ENCODE data around the gene ZEB2. TPM values are rescaled to one million over a fixed set of nuclear protein-coding genes. Genes with fewer than 3 reads are reported as not detected.

Gene ZEB2
- total RNA-seq, 4 donors from 2014 or later, result 187 to 346 (median 266) TPM

DNA sequence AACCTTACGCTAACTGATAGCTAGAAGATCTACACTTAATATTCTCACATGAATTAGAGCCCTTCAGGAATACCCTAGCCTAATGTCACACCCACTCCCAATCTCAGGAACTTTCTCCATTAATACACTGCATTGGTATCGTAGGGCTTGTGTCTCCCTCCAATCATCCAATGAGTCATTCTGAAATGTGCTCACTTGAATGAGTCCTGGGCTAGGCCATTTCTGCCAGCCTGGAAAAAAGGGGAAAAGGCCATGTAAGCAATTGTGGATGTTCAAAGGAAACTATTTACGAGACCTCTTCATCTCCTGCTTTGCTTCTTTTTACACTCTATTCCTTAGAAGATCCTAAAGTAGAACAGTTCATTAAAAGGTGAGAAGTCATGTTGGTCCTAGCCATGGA, 18.8 kb downstream of the ZEB2 start:
- TF ChIP-seq, protein P1, sequence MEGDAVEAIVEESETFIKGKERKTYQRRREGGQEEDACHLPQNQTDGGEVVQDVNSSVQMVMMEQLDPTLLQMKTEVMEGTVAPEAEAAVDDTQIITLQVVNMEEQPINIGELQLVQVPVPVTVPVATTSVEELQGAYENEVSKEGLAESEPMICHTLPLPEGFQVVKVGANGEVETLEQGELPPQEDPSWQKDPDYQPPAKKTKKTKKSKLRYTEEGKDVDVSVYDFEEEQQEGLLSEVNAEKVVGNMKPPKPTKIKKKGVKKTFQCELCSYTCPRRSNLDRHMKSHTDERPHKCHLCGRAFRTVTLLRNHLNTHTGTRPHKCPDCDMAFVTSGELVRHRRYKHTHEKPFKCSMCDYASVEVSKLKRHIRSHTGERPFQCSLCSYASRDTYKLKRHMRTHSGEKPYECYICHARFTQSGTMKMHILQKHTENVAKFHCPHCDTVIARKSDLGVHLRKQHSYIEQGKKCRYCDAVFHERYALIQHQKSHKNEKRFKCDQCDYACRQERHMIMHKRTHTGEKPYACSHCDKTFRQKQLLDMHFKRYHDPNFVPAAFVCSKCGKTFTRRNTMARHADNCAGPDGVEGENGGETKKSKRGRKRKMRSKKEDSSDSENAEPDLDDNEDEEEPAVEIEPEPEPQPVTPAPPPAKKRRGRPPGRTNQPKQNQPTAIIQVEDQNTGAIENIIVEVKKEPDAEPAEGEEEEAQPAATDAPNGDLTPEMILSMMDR (IDR thresholded peaks at IDR 0.05; ENCODE audit: low read depth), result no peak

DNA sequence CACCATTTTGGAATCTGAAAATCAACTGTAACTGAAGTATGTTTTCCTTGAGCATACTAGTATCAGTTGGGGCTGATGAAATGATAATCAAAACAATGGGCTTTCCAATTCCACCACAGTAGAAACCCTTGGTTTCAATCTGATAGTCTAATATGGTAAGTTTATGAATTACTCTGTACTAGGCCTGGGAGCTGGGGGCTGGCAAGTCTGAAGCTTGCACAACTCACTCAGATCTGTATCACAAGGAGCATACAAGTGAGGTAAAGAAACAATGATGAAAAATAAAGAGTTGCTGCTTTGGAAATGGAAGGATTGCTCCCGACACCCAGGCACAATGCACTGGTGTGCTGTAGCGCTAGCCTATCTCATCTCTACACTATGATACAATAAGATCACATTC, 19.4 kb downstream of the ZEB2 start:
- TF ChIP-seq, protein P1 (IDR thresholded peaks at IDR 0.05; ENCODE audit: low read depth), result no peak

DNA sequence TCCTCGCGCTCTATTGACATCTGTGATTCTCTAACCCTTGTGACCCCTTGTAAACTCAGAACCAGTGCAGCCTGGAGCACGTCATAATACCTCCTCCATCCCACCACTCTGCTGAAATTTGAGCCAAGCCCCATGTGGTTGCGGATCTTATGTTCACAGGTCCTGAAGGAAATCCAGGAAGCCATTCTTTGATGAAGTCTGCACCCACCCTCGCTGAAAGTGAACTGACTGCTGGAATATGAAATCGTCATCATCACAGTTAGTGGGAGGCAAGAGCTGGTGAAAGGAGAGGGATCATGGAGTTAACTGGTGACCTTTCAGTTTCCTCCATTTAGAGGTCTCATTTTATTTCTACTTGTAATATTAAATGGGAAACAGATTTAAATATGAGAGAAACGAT, 21.6 kb downstream of the ZEB2 start:
- TF ChIP-seq, protein P1 (IDR thresholded peaks at IDR 0.05; ENCODE audit: low read depth), result no peak

DNA sequence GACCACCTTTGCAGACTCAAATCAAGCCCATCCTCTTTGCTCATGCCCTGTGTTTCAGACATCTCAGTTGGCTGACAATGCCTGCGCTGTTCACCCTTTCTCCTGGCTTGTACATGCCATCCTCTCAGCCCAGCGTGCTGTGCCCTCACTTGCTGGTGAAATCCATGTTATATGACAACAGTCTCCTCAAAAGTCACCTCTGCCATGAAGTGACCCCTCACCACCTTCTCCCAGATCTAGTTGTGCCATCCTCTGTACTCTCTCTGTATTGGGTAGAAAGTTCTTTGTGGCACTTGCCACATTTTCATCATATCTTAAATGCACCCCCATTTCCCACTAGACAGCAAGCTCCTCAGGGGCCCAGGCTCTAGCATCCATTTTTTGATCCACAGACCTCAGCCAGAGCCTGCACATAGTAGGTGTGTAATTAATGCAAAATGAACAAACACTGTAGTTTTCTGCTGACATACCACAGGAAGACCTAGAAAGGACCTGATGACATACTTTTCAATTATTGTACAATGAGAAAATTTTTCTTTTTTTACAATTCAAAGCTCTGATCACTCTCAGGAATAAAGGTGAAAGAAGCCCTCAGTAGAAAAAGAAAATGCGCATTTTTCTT, 22.8 kb downstream of the ZEB2 start:
- TF ChIP-seq, protein P1 (IDR thresholded peaks at IDR 0.05; ENCODE audit: low read depth), result no peak

DNA sequence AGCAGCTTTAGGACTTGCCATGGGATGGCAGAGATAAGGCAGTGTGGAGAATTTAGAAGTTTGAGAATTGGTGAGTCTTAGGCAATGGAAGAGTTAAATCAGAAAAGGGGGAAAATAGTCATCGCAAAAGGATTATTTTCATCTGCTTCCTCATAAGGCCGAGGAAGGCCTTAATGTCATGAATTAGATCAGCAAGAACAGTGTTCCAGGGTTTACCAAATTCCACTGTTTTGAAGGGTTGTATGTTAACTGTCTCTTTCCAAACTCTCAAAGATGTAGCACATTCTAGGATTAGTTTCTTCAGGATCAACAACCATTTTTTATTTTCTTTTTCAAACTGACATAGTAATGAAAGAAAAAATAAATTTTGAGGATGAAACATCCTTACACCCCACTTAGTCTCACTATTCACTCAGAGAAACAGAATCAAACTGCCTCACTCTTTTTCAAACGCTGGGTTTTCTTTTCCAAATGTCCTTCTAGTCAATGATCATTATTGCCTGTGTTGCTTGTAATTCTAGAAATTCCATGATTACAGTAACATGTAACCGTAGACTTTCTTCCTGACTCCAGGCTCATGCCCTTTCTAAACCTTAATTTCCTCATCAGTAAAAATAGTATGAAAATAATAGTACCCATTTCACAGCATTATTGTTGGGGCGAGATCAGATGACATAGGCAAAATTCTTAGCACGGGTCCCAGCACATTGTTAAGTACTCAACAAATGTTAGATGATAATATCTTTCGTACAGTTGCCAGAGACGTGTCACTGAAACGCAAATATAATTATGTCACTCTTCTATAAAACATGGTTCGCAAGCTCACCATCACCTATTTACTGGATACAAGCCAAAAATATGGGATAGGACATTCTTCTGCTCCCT, 23.6 kb downstream of the ZEB2 start:
- TF ChIP-seq, protein P1 (IDR thresholded peaks at IDR 0.05; ENCODE audit: low read depth), result no peak

DNA sequence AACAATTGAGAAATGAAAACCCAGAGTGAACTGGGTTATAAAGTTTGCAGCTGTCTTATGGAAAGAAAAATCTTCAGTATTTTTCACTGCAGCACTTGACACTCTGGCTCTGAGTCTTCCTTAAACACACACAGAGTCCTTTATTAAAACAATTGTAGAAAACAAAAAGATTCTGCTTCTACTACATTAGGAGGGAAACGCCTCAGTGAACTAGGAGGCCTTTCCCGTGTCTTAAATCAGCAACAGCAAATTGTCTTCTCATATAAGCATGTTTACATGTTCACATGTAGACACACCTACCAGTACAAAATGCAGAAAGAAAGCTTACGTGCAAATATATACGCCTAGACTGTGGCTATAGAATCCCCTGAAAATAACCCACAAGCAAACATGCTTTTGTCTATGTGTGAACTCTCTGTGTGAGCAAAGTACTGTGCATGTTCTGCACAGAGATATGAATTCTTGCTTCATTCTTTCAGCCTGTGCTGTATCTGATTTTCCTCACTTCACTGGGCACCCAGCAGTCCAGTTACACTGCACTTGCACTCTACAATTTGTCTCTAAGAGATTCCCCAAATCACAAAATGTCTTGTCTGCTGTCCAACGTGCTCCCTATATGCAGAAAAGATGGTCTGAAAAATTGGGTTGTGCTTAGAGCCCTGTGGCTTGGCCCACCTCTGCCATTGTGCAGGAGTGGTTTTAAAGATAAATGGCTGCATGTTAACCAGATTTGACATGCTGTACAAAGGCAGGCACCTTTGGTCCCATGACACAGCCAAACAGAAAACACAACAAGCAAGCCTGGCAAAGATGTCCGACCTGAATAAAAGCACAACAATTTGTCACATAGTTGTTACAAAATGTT, 24.5 kb downstream of the ZEB2 start:
- TF ChIP-seq, protein P1 (IDR thresholded peaks at IDR 0.05; ENCODE audit: low read depth), result no peak

All from subcutaneous adipose tissue (tissue), 4 donors.